Cardiac fibroblast (primary cell): ENCODE data around the gene TALDO1.

Experiments
- DNase-seq, 2 donors: peaks; one replicate each; pipeline versions ENCODE4 v3.0.0 to v3.0.0-alpha.2; 2010; ENCODE audit warnings: low read depth in 2 of 2
- H3K4me3 ChIP-seq, 2 donors: replicated peaks in 1 of 2; 1 replicate in 1 of 2; 2 replicates in 1 of 2; pipeline ENCODE4 v1.5.1; 2011; ENCODE audit warnings: low read depth in 2 of 2, low read length in 2 of 2, mild to moderate bottlenecking in 2 of 2, moderate library complexity in 1 of 2
- TF ChIP-seq, protein P1 (sequence below): IDR thresholded peaks from one replicate; pipeline ENCODE4 v1.5.1; 2011; ENCODE audit warnings: low read depth, mild to moderate bottlenecking, low read length, inconsistent platforms

TALDO1 gene

GRCh38 chr11:776263-776560 is 28.9 kb downstream of the TALDO1 start:
- TF ChIP-seq, protein P1, sequence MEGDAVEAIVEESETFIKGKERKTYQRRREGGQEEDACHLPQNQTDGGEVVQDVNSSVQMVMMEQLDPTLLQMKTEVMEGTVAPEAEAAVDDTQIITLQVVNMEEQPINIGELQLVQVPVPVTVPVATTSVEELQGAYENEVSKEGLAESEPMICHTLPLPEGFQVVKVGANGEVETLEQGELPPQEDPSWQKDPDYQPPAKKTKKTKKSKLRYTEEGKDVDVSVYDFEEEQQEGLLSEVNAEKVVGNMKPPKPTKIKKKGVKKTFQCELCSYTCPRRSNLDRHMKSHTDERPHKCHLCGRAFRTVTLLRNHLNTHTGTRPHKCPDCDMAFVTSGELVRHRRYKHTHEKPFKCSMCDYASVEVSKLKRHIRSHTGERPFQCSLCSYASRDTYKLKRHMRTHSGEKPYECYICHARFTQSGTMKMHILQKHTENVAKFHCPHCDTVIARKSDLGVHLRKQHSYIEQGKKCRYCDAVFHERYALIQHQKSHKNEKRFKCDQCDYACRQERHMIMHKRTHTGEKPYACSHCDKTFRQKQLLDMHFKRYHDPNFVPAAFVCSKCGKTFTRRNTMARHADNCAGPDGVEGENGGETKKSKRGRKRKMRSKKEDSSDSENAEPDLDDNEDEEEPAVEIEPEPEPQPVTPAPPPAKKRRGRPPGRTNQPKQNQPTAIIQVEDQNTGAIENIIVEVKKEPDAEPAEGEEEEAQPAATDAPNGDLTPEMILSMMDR: no peak
- DNase-seq: no peak

DNA sequence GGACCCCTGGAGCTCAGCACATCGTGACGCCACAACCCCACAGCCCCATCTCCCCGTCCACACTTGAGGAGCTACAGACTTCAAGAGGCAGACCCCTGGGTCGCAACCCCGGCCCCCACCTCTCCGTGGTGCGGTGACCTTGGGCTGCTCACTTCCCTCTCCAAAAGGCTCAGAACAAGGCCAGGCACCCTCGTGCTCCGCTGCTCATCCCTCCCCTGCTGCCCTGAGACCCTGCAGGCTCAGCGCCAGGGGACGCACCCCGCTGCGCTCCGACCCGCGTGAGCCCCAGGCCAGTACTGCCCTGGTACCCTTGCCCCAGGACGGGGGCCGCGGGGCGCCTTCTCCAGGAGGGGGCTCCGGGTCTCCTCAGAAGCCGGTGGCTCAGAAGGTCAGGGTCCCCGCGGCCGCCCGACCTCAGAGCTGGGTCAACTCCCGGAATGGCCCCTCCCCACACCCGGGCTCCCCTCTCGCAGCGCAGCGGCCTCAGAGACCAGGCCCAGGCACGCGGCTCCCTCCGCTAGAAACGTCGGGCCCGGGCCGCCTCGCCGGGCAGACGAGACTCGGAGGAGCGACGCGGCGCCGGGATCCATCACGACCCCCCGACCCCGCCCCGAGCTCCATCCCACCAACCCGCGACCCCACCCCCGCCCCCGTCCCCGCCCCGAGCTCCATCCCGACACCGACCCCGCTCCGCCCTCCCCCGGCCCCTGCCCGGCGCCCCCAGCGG is 29.5 kb downstream of the TALDO1 start:
- peak in 1 of 2 donors; percentile 33 for DNase-seq
- H3K4me3 ChIP-seq: peak overlapping the region; percentile 76 to 86
- TF ChIP-seq, protein P1: no peak

More at GRCh38 chr11:776263-776560, 28.9 kb downstream of the TALDO1 start:
- H3K4me3 ChIP-seq: peak overlapping the region; percentile 76 to 86

DNA sequence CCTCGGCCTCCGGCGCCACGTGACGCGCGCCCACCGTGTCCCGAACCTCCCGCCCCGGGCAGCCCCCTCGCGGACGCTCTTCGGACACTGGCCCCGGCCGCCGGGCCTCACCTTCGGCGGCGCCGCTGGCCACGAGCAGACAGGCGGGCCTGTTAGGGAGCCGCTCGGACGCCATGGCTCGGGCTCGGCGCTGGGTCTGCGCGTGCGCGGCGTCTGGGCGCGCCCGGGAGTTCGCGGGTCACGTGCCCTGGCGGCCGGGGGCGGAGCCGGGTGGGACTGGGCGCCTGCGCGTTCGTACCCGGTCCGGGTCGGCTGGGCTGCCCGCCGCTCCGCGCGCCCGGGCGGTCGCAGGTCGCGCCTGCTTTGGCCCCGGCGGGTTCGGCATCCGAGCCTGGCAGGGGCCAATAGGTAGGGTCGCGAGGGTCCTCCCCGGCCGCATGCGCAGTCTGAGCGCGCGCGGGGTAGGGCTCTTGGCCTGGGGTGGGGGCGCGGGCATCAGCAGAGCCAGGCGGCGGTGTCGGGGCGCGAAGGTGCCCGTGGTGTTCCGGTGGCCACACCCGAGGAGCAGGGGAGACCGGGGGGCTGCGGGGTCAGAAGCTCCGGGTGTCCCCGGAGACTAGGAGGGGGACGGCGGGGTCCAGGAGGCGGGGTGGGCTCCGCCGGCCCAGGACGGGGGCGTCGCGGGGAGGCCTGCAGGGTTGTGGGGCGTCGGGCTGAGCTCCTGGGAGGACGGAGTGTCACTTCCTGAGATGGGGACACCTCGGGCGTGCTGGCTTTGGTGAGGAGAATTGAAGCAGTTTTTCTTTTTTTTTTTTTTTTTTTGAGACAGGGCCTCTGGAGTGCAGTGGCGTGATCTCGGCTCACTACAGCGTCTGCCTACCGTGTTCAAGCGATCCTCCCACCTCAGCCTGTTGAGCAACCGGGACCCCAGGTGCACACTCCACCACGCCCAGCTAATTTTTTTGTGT is 30.3 kb downstream of the TALDO1 start, which contains the start of gene GATD1:
Gene GATD1 (minus strand): TSS at position 200 of the 968 bp plus-strand sequence. CDS start 25 bp downstream, at position 175.
- peak; percentile 78 to 90 for DNase-seq
- TF ChIP-seq, protein P1: no peak
- H3K4me3 ChIP-seq: peak within 1 kb of the TSS; percentile 76 to 86

GRCh38 chr11:778976-779954 is 32.0 kb downstream of the TALDO1 start:
- no peak for DNase-seq
- no peak overlapping the region for H3K4me3 ChIP-seq
- TF ChIP-seq, protein P1: no peak

GRCh38 chr11:779955-780532 is 32.8 kb downstream of the TALDO1 start:
- TF ChIP-seq, protein P1: no peak
- no peak overlapping the region for H3K4me3 ChIP-seq
- DNase-seq: no peak
